ENCODE results near the gene UGCG. TPM values are rescaled to one million over a fixed set of nuclear protein-coding genes. Genes with fewer than 3 reads are reported as not detected.

Gene UGCG
- total RNA-seq, 1 experiment from 2014 or later, result 46.0 TPM

- TF ChIP-seq CTCF (IDR thresholded peaks at IDR 0.05), result no peak
- TF ChIP-seq POLR2AphosphoS5 (IDR thresholded peaks at IDR 0.05; ENCODE audit: low read depth, low read length), result no peak
- no peak for TF ChIP-seq SIN3A (IDR thresholded peaks at IDR 0.05; ENCODE audit: borderline replicate concordance, insufficient read depth, low read depth, low read length)
- no peak for TF ChIP-seq REST (IDR thresholded peaks at IDR 0.05; ENCODE audit: insufficient read depth in 1 of 2, low read depth in 2 of 2, low read length in 1 of 2)
- TF ChIP-seq TCF7L2 (IDR thresholded peaks at IDR 0.05; ENCODE audit: low read depth, low read length), result no peak
- H3K27me3 ChIP-seq (ENCODE audit: control insufficient read depth, insufficient read depth, low read length), result no peaks in the 10 kb centered on the region
- ChIA-PET CTCF (no interaction called here), POLR2A (interaction anchor here (0.5 kb wide), 1 partner anchor 35 kb away, joined by 3 read pairs; no protein-coding TSS in a partner anchor)
- DNase-seq (ENCODE audit: low read depth, low spot score), result no peak
- no TSS peak for BruUV-seq (replicated peaks)
- in situ Hi-C loops (cut with HindIII; ENCODE audit: low pct_unique_long_range_greater_than_20kb, low sequenced_read_pairs) (no loop called here), intact Hi-C loops (cut with micrococcal nuclease; ENCODE audit: unreplicated experiment) (no loop called here)
- H3K4me1 ChIP-seq (ENCODE audit: control insufficient read depth, insufficient read depth, low read length), result peaks cover 13% of the 10 kb centered on the region
- 0 out of 2 replicates have a peak overlapping the region, but pooled peaks have one; percentile 54 for H3K27ac ChIP-seq (ENCODE audit: low read length)
- no peaks in the 10 kb centered on the region for H3K9me3 ChIP-seq (ENCODE audit: control insufficient read depth, insufficient read depth, low read depth, low read length)
- no peak for ATAC-seq
- H3K4me3 ChIP-seq (ENCODE audit: low read depth in 2 of 2, low read length in 2 of 2), result no peak overlapping the region
- no peaks in the 10 kb centered on the region for H3K36me3 ChIP-seq (ENCODE audit: control insufficient read depth, insufficient read depth, low read length)
Observed at GRCh38 chr9:111955048-111955447, 58.4 kb downstream of the UGCG start.

GRCh38 chr9:111957856-111958631 is 61.4 kb downstream of the UGCG start:
- in situ Hi-C loops (cut with HindIII; ENCODE audit: low pct_unique_long_range_greater_than_20kb, low sequenced_read_pairs) (no loop called here), intact Hi-C loops (cut with micrococcal nuclease; ENCODE audit: unreplicated experiment) (no loop called here)
- Histone ChIP-seq H3K36me3 (ENCODE audit: control insufficient read depth, insufficient read depth, low read length) (no peaks in the 10 kb centered on the region), H3K27ac (ENCODE audit: low read length) (peak overlapping the region; percentile 68; the same call in 1 of the 2 replicates), H3K27me3 (ENCODE audit: control insufficient read depth, insufficient read depth, low read length) (no peaks in the 10 kb centered on the region), H3K4me3 (ENCODE audit: low read depth in 2 of 2, low read length in 2 of 2) (peak overlapping the region; percentile 6 to 37; a peak in 3 of 4 replicates), H3K4me1 (ENCODE audit: control insufficient read depth, insufficient read depth, low read length) (peaks cover 30% of the 10 kb centered on the region), H3K9me3 (ENCODE audit: control insufficient read depth, insufficient read depth, low read depth, low read length) (no peaks in the 10 kb centered on the region)
- no TSS peak for BruUV-seq (replicated peaks)
- POLR2A ChIA-PET, result interaction anchor here (0.7 kb wide), 1 partner anchor 17 kb away, joined by 6 read pairs; no protein-coding TSS in a partner anchor
- no peak for TF ChIP-seq REST (IDR thresholded peaks at IDR 0.05; ENCODE audit: insufficient read depth in 1 of 2, low read depth in 2 of 2, low read length in 1 of 2)
- TF ChIP-seq TCF7L2 (IDR thresholded peaks at IDR 0.05; ENCODE audit: low read depth, low read length), result no peak
- TF ChIP-seq CTCF (IDR thresholded peaks at IDR 0.05), result no peak
- no peak for TF ChIP-seq POLR2AphosphoS5 (IDR thresholded peaks at IDR 0.05; ENCODE audit: low read depth, low read length)
- TF ChIP-seq SIN3A (IDR thresholded peaks at IDR 0.05; ENCODE audit: borderline replicate concordance, insufficient read depth, low read depth, low read length), result no peak
- CTCF ChIA-PET, result no interaction called here
- peak; percentile 50 for ATAC-seq
- DNase-seq (ENCODE audit: low read depth, low spot score), result peak; percentile 77
